GM10847 (cell line): ENCODE data around the gene RYR2.

ENCODE experiments used
- POLR2A ChIP-seq: IDR thresholded peaks from 2 replicates; pipeline ENCODE4 v1.6.1; 2011; ENCODE audit not compliant: insufficient read length; ENCODE audit errors: extremely low read depth

The RYR2 gene

DNA sequence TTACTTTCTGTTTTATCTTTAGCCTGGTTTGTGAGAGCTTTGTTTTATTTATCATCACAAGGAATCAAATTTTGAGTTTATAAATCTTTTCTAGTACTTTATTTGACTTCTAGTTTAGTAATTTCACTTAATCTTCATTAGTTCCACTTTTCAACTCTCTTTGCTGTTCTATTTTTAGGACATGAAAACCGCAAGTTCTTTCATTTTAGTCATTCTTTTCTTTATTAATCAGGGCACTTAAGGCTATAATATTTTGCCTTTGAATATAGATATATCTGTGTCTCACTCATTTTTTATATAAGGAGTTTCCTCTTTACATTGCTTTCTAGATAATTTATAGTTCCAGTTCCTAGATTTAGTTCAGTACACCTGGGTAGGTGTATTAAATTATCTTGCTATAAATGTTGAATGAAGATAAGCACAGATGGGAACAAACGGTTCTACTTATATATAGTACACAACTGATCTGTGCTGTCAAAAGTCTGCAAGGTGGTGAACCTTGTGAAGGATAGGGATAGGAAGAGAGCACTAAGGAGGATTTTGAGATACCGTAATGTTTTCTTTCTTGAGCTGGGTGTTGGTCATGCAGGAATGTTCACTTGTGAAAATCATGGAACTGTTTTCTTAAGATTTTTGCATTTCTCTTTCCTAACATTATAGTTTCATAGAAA, 402.3 kb downstream of the RYR2 start:
- no peak for TF ChIP-seq POLR2A

DNA sequence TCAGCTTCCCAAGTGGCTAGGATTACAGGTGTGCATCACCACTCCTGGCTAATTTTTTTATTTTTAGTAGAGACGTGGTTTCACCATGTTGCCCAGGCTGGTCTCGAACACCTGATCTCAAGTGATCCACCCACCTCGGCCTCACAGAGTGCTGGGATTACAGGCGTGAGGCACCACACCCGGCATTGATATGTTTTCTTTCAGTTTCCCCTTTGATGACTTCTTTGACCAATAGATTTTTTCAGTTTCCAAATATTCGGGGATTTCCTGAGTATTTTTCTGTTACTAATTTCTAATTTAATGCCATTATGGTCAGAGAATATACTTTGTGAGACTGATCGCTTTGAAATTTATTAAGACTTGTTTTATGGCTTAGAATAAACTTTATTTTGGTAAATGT, 406.1 kb downstream of the RYR2 start:
- TF ChIP-seq POLR2A = no peak

DNA sequence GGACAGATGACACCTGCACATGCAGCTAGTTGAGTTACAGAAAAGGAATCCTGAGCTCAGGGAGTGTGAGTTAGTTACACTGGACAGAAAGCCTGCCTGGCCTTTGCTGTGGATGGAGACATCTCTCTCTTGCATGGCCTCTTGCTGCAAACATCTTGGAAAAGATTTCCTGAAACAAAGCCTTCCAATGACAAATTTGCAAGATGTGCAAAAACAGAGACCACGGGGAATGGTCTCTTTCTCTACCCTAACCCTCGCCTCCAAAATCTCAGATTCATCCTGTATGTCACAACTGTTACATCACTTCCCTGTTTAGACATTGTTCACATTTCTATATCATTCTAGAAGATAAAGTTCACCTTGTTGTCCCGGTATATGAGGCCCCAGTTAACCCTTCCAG, 415.6 kb downstream of the RYR2 start:
- TF ChIP-seq POLR2A = no peak

DNA sequence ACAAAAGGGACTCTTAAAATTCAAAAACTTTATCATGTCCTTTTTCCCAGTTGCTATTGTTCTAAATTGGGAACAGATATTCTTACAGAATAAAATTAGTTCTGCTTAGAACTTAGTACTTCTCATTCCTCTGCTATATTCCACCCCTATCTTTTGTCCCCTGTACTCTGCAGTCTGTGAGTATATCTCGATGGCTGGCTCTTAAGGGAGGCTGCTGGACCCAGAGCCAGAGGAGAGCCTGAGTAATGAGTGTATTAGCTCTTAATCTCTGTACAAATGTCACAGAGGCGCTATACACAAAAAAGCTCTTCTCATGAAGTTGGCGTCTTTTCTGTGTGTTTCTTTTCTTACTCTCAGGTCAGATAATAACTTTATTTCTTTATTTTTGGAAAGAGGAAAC, 425.3 kb downstream of the RYR2 start:
- no peak for TF ChIP-seq POLR2A

DNA sequence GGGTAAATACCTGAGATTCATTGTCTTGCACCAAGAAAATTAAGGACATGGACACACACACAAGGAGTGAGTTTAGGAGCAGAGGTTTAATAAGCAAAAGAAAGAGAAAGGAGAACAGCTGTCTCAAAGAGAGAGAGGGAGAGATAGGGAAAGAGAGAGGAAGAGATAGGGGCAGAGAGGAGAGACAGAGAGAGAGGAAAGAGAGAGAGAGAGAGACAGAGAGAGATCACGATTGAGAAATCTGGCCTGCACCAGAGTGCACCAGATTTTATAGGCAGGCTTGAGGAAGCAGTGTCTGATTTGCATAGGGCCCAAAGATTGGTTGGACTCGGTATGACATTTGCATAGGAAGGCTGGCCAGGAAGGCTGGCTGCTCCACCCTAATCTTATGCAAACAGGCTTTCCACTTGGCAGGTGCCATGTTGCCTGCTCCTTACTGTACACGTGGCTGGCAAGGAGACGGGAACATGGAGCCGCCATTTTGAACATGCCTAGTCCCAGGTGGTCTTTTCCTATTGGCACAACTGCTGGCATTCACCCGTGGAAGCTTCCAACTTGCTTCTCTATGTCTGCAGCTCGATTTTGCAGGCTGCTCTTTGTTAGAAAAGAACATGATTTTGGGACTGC, 428.8 kb downstream of the RYR2 start:
- no peak for TF ChIP-seq POLR2A

DNA sequence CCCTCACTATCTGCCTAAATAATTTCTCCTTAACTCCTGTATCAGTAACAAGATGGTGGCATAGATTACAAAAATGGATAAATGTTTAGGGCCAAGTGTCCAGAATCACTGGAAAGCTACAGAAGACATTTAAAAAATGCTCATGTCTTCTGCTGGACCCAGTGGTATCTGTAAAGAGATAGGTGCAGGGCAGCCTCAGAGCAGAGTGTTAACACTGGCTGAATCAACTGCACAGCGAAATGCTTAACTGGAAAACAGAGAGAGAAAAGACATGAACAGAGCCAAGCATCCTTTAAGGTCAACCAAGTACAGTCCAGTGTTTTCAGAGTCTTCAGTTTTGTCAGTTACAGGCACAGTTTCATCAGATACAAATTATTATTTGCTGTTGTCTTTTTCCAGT, 429.4 kb downstream of the RYR2 start:
- TF ChIP-seq POLR2A = no peak

DNA sequence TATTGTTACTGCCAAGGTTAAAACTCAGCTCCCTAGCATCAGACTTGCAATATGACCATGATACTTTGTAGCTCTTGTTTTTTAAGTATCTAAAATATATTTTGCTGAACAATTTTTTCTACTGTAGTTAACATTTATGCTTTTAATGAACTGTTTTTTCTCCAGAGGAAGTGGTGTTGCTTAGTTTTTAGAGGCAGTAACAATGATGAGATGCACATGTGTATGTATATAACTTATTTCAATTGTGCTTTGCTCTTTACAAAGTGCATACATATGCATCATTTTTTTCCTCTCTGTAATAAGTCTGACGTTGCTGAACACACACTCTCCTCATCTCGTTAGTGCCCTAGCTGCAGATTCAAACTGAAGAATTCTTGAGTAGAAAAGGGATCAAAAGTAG, 430.0 kb downstream of the RYR2 start:
- no peak for TF ChIP-seq POLR2A

DNA sequence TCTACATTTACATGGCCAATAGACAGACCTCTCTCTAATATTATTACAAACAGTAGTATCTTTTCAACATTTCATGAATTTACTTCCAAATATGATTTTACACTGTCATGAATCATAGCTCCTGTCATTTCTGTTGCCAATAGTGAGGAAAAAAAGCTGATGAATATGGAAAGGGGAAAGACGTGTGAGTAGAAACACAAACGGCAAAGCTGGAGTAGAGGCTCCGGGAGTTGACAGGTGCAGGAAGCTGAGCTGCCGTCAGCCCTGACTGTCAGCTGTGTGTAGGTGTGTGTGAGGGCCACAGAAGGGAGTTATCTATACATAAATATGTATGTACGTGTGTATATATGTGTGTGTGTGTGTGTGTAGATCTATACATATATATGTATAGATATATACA, 431.9 kb downstream of the RYR2 start:
- TF ChIP-seq POLR2A = no peak

DNA sequence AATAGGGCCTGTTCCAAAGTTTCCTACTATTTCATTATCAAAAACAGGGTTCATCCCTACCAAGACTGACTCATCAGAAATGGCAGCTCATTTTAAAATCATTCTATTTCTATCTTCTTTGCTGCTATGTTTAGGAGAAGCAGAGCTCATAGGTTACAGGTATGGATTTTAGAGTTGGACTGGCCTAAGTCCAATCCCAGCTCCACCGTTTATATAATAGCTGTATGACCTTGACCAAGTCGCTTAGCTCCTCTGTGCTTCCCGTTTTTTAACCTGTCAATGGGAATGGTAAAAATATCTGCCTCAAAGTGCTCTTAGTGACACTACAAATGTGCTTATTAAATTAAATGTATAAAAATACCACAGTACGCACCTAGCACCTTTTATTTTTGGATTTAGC, 436.1 kb downstream of the RYR2 start:
- no peak for TF ChIP-seq POLR2A

DNA sequence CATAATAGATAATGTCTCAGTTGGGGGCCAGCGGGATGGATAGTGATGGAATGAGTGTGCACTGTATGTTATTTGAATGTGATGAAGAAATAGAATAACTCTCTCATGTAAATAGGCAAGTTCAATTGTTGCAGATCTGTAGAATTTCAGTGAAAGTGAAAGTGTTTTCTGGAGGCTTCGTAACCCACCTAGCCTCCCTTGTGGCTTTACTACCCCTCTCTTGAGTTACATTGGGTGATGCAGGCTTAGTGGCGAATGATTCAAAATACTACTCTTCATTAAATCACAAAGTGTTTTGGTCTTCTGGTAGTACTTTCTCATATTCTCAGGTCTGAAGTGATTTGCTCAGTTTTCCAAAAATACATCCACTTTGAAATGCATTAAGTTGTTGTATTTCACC, 436.9 kb downstream of the RYR2 start:
- TF ChIP-seq POLR2A = no peak

DNA sequence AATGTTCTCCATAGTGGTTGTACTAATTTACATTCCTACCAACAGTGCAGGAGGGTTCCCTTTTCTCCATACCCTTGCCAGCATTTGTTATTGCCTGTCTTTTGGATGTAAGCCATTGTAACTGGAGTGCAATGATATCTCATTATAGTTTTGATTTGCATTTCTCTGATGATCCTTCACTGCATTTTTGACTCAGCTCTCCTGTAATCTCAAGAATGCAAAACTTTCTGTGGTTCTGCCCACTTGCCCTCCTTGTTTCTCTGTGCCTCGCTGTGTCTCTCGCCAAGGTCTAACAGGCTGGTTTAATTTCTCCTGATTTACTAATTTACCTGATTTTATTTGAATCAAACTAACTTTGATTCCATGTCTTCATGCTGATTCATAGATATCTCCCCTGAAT, 440.8 kb downstream of the RYR2 start:
- TF ChIP-seq POLR2A = no peak

DNA sequence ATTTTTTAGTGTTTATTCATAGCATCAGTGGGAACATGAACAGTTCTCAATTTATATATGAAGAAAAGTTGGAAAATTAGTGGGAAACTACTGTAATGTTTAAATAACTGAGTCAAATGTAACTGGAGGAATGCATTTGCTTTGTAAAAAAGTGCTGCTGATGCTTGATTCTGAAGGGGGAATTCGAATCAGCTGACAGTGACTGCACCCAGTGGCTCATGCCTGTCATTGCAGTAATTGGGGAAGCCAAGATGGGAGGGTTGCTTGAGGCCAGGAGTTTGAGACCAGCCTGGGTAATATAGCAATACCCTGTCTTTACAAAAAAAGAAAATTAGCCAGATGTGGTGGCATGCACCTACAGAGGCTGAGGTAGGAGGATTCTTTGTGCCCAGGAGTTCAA, 450.4 kb downstream of the RYR2 start:
- no peak for TF ChIP-seq POLR2A

DNA sequence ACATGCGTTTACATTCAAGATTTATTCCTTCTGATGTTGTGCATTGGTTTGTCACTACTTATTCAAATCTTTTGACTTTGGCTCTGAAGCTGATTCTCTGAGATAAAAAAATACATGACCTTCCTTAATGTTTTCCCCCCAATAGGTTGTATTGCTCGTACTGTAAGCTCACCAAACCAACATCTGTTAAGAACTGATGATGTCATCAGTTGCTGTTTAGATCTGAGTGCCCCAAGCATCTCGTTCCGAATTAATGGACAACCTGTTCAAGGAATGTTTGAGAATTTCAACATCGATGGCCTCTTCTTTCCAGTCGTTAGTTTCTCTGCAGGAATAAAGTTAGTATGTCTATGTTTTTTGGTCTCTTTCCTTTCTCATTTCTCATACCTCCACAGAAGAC, 458.6 kb downstream of the RYR2 start:
- no peak for TF ChIP-seq POLR2A

DNA sequence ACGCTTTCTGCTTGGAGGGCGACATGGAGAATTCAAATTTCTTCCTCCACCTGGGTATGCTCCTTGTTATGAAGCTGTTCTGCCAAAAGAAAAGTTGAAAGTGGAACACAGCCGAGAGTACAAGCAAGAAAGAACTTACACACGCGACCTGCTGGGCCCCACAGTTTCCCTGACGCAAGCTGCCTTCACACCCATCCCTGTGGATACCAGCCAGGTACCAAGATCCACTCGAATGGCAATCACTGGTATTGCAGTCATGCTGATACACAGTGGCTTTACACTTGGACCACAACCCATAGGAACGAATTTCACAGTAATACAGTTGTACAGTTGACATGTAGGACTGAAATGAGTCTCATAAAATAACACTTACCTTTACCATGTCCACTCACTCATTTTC, 461.3 kb downstream of the RYR2 start:
- no peak for TF ChIP-seq POLR2A

DNA sequence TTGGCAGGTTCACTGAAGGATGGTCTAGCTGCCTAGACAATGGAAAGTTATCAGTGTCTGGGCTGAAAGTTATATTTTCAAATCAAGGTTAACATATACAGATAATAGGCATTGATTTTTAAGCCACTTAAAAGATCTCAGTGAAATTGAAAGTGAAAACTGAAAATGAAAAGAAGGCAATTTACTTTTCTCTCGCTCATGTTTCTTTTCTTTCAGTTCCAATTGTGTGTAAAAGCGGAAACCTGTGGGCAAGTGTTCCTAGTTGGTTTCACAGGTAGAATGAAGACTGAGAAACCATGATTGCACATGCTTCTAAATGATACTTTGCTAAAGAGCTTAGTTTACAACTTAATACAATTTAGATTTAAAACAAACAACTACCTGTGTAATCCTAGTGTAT, 465.0 kb downstream of the RYR2 start:
- no peak for TF ChIP-seq POLR2A

DNA sequence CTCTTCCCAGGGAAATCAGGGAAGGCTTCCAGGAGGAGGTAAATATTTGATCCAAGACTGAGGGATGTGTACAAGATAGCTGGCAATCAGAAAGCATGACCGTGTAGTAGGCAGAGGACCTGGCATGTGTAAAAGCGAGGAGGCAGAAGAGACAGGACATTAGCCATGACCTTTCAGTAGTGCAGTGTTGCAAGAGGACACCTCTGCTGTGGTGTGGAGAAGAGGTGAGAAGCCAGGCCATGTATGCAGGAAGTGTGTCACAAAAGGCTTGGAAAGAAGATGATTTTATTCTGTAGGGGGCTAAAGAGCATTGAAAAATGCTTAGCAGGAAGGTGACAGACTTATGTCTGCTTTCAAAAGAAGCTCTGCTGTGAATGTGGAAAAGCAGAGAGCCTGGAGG, 467.8 kb downstream of the RYR2 start:
- no peak for TF ChIP-seq POLR2A

DNA sequence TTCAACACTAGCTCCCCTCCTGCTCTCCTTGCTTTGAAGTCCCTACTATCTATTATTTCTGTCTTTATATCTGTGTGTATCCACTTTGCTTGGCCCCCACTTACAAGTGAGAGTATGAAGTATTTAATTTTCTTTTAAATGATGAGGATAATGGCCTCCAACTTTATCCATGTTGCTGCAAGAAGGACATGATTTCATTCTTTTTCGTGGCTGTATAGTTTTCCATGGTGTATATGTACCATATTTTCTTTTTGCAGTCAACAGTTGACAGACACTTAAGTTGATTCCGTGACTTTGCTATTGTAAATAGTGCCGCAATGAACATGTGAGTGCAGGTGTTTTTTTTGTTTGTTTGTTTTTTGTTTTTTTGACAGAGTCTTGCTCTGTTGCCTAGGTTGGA, 483.1 kb downstream of the RYR2 start:
- TF ChIP-seq POLR2A = no peak
